ENCODE data around the gene MSL1. TPM values are rescaled to one million over a fixed set of nuclear protein-coding genes. Genes with fewer than 3 reads are reported as not detected.

MSL1 gene
- total RNA-seq, 1 donor from 2014 or later: 97.7 TPM

DNA sequence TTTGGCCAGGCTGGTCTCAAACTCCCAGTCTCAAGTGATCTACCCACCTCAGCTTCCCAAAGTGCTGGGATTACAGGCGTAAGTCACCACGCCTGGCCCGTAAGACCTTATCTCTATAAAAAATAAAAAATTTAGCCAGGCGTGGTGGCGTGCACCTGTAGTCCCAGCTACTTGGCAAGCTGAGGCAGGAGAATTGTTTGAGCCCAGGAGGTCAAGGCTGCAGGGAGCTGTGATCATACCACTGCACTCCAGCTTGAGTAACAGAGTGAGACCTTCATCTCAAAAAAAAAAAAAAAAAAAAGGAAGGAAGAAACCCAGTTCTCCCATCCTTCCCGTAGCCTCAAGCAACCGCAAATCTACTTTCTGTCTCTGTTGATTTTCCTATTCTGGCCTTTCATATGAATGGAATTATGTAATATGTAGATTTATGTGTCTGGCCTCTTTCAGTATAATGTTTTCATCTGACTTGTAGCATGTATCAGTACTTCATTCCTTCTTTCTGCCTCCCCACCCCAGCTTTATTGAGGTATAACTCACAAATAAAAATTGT lies 29.7 kb downstream of the MSL1 start:
- H3K27me3 ChIP-seq (ENCODE audit: low read depth): no peaks in the 10 kb centered on the region
- H3K36me3 ChIP-seq: peaks cover 93% of the 10 kb centered on the region
- ATAC-seq: no peak
- no peaks in the 10 kb centered on the region for H3K9me3 ChIP-seq
- DNase-seq: no peak
- H3K27ac ChIP-seq: no peak overlapping the region
- intact Hi-C loops (cut with DNase I): no loop called here
- H3K4me3 ChIP-seq: no peak overlapping the region
- peaks cover 12% of the 10 kb centered on the region for H3K4me1 ChIP-seq
- TF ChIP-seq, protein P1, sequence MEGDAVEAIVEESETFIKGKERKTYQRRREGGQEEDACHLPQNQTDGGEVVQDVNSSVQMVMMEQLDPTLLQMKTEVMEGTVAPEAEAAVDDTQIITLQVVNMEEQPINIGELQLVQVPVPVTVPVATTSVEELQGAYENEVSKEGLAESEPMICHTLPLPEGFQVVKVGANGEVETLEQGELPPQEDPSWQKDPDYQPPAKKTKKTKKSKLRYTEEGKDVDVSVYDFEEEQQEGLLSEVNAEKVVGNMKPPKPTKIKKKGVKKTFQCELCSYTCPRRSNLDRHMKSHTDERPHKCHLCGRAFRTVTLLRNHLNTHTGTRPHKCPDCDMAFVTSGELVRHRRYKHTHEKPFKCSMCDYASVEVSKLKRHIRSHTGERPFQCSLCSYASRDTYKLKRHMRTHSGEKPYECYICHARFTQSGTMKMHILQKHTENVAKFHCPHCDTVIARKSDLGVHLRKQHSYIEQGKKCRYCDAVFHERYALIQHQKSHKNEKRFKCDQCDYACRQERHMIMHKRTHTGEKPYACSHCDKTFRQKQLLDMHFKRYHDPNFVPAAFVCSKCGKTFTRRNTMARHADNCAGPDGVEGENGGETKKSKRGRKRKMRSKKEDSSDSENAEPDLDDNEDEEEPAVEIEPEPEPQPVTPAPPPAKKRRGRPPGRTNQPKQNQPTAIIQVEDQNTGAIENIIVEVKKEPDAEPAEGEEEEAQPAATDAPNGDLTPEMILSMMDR (IDR thresholded peaks at IDR 0.05): no peak

DNA sequence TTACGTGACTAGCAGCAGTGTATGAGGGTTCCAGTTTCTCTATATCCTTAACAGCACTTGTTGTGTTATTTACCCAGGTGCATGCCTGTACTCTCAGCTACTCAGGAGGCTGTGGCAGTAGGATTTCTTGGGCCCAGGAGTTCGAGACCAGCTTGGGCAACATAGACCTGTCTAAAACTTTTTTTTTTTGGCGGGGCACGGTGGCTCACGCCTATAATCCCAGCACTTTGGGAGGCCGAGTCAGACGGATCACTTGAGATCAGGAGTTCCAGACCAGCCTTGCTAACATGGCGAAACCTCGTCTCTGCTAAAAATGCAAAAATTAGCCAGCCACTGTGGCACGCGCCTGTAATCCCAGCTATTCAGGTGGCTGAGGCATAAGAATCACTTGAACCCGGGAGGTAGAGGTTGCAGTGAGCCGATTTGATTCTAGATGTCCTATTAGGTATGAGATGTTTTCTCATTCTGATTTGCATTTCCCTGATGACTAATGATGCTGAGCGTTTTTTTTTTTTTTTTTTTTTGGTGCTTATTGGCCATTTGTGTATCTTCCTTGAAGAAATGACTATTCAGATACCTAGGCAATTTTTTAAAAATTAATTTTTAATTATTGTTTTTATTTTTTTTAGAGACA lies 31.9 kb downstream of the MSL1 start:
- intact Hi-C loops (cut with DNase I): no loop called here
- Histone ChIP-seq H3K36me3 (peaks cover 74% of the 10 kb centered on the region), H3K4me3 (no peak overlapping the region), H3K4me1 (peaks cover 25% of the 10 kb centered on the region), H3K9me3 (no peaks in the 10 kb centered on the region), H3K27ac (no peak overlapping the region), H3K27me3 (ENCODE audit: low read depth) (no peaks in the 10 kb centered on the region)
- no peak for ATAC-seq
- no peak for DNase-seq
- TF ChIP-seq, protein P1 (IDR thresholded peaks at IDR 0.05): no peak

DNA sequence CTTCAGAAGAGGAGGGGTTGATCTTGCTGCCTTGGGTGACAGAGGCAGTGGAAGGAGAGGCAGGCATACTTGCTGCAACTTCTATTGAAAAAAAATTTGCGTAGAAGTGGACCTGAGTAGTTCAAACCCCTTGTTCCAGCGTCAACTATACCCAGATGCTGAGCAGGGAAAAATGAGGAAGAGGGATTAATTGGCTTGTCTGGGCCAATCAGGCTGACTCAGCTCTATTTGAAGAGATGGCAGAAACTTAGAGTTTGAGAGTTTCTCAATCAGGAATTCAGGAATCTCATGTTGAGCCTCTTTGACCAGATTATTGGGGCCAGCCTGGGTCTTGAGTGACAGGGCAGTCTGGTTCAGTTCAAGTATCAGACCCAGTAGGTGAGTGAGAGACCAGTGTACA lies 36.2 kb downstream of the MSL1 start:
- Histone ChIP-seq H3K4me1 (peaks cover 17% of the 10 kb centered on the region), H3K36me3 (peaks cover 71% of the 10 kb centered on the region), H3K9me3 (no peaks in the 10 kb centered on the region), H3K27ac (peak overlapping the region; percentile 54), H3K4me3 (no peak overlapping the region), H3K27me3 (ENCODE audit: low read depth) (no peaks in the 10 kb centered on the region)
- intact Hi-C loops (cut with DNase I): no loop called here
- TF ChIP-seq, protein P1 (IDR thresholded peaks at IDR 0.05): no peak
- DNase-seq (no peak), ATAC-seq (peak in 1 of 2 donors; percentile 15)

DNA sequence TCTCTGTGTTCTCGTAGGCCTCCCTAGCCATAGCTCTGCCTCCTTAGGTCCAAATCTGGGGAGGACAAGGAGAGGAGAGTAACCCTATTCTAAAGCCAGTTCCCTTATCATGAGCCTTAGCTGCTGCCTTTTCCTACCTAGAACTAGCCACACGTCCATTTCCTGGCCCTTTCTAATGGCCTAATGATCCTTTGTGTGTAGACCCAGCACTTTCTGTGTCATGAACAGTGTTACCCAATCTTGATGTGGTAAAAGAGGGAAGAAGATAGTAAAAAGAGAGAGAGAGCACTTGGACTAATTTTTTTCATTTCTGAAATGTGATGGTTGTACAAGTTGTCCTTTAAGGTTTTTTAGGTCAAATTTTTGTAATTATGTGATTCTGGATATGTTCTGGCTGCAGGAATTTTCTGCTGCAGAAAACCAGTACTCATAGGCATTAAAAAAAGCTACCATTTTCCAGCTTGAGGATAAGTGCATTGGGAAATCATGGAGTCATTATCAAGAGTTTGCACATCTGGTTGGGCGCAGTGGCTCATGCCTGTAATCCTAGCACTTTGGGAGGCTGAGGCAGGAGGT lies 36.8 kb downstream of the MSL1 start:
- Histone ChIP-seq H3K27me3 (ENCODE audit: low read depth) (no peaks in the 10 kb centered on the region), H3K4me1 (peaks cover 17% of the 10 kb centered on the region), H3K4me3 (no peak overlapping the region), H3K27ac (peak overlapping the region; percentile 54), H3K9me3 (no peaks in the 10 kb centered on the region), H3K36me3 (peaks cover 71% of the 10 kb centered on the region)
- no peak for DNase-seq
- intact Hi-C loops (cut with DNase I): no loop called here
- ATAC-seq: peak; percentile 52 to 61
- TF ChIP-seq, protein P1 (IDR thresholded peaks at IDR 0.05): no peak

DNA sequence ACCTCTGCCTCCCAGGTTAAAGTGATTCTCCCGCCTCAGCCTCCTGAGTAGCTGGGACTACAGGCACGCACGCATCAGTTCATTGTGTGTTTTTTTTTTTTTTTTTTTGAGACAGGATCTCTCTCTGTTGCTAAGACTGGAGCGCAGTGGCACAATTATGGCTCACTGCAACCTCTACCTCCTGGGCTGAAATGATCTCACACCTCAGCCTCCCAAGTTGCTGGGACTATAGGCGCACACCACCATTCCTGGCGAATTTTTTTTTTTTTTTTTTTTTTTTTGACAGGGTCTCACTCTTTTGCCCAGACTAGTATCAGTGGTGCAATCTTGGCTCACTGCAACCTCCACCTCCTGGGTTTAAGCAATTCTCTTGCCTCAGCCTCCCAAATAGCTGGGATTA lies 37.7 kb downstream of the MSL1 start:
- H3K36me3 ChIP-seq: peaks cover 71% of the 10 kb centered on the region
- H3K27ac ChIP-seq: no peak overlapping the region
- TF ChIP-seq, protein P1 (IDR thresholded peaks at IDR 0.05): no peak
- ATAC-seq (no peak), DNase-seq (no peak)
- no peak overlapping the region for H3K4me3 ChIP-seq
- intact Hi-C loops (cut with DNase I): no loop called here
- H3K27me3 ChIP-seq (ENCODE audit: low read depth): no peaks in the 10 kb centered on the region
- H3K9me3 ChIP-seq: no peaks in the 10 kb centered on the region
- peaks cover 17% of the 10 kb centered on the region for H3K4me1 ChIP-seq

All from lower lobe of right lung (tissue), 2 donors.